Activated T-helper 17 cell treated with anti-CD3 and anti-CD28 coated beads, Interleukin-2, amount 50 U/mL, for 72 hours (primary cell): Measurements from ENCODE around the gene NR2C2. TPM values are rescaled to one million over a fixed set of nuclear protein-coding genes. Genes with fewer than 3 reads are reported as not detected.

ENCODE experiments used
- ATAC-seq: fragments of 150-1000 bp; cut with Tn5 transposase; replicated peaks from 2 replicates; pipeline ENCODE4 v1.10.0; 2021; ENCODE audit warnings: mild to moderate bottlenecking, moderate library complexity
- H3K27ac Mint-ChIP-seq: one replicate; pipeline ENCODE4 v1.8.0; 2022; ENCODE audit warnings: mixed read lengths
- H3K27me3 Mint-ChIP-seq: one replicate; pipeline ENCODE4 v1.8.0; 2022; ENCODE audit warnings: mixed read lengths
- H3K36me3 Mint-ChIP-seq: one replicate; pipeline ENCODE4 v1.8.0; 2022; ENCODE audit warnings: low read depth, mild to moderate bottlenecking, mixed read lengths
- H3K4me1 Mint-ChIP-seq: one replicate; pipeline ENCODE4 v1.8.0; 2022; ENCODE audit warnings: mixed read lengths
- H3K4me3 Mint-ChIP-seq: one replicate; pipeline ENCODE4 v1.8.0; 2022; ENCODE audit warnings: mild to moderate bottlenecking, mixed read lengths
- H3K9me3 Mint-ChIP-seq: one replicate; pipeline ENCODE4 v1.8.0; 2022; ENCODE audit warnings: mixed read lengths
- total RNA-seq, 2 donors: library from RNA; stranded (reverse); gene quantifications; one replicate each; pipeline ENCODE4 v1.2.3, GENCODE V29; 2022

Gene NR2C2
- total RNA-seq, 2 donors from 2014 or later: 45.4 to 50.6 TPM

DNA sequence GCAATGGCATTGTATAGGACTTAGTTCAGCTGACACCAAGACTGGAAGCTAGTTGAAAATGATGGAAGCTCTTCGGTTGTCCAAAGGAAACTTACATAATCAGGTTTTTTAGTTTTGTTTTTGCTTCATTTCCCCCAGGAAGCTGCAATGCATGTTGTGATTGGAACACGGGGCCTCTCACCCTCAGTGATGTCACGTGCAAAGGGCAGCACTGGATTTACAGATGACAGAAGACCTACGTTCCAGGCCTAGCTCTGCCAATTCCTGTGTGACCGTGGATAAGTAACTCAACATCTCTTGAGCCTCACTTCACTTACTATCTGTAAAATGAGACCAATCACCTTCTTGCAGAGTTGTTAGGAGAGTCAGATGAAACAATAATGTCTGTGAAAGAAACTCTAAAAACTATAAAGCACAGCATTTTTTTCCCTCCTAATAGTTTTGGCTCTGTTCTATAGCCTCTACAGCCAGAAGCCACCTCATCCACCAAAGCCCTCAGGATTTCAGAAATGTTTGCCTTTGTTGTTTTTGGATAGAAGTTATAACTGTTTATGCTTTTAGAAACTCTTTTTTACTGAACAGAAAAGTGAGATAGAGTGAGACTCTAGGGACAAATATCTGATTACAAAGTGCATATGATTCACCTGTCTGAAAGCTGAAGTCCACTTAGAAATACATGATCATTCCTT is 146.9 kb downstream of the NR2C2 start:
- no peak for ATAC-seq
- Mint-ChIP-seq H3K27ac (no peak overlapping the region), H3K9me3 (no peaks in the 10 kb centered on the region), H3K4me1 (peaks cover 12% of the 10 kb centered on the region), H3K36me3 (peaks cover 89% of the 10 kb centered on the region), H3K27me3 (no peaks in the 10 kb centered on the region), H3K4me3 (no peak overlapping the region)

DNA sequence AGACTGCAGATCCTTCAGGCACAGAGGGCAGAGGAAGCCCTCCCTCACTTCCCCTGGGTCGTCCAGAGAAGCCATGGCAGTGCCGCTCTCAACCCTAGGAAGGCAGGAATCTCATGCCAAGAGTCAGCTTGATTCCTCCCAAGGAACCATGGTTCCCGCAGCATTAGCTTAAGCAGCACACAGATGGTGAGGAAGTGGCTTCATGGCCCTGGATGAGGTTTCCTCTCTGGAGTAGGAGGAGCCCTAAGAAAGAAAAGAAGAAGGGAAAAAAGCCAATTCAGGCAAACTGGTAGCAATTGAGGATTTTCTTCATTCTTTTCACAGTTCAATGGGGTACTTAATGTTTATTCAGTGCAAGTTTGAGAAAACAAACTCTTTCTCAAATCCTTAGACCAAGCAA is 148.7 kb downstream of the NR2C2 start:
- Mint-ChIP-seq H3K36me3 (peaks cover 73% of the 10 kb centered on the region), H3K27me3 (no peaks in the 10 kb centered on the region), H3K4me1 (peaks cover 12% of the 10 kb centered on the region), H3K9me3 (no peaks in the 10 kb centered on the region), H3K4me3 (no peak overlapping the region), H3K27ac (no peak overlapping the region)
- ATAC-seq: no peak

DNA sequence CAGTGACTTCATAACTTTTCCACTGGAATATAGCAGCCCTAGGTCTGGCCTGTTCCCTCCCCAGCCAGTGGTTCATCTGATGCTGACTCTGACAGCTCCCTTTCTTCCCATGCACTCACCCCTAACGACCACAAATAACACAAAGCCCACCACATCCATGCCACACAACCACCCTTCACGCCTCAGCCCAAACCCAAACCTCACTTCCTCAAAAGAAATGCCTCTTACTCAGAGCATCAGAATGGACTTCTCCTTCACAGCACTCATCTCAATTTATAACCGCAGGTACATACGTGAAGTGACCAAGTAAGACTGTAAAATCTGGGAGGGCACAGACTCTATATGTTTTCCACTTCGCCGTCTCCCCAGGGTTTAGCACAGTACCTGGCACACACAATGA is 150.5 kb downstream of the NR2C2 start:
- no peaks in the 10 kb centered on the region for H3K27me3 Mint-ChIP-seq
- peak overlapping the region; percentile 96 for H3K27ac Mint-ChIP-seq
- H3K4me1 Mint-ChIP-seq: peaks cover 12% of the 10 kb centered on the region
- H3K4me3 Mint-ChIP-seq: peak overlapping the region; percentile 92
- no peaks in the 10 kb centered on the region for H3K9me3 Mint-ChIP-seq
- peaks cover 59% of the 10 kb centered on the region for H3K36me3 Mint-ChIP-seq
- ATAC-seq: peak; percentile 4

Other genes with a start within 250 kb of the NR2C2 start
- under 1 TPM; 0.06 to 0.74 TPM for gene FGD5, start 128.6 kb upstream of the NR2C2 start, total RNA-seq
- gene MRPS25, start 117.7 kb downstream of the NR2C2 start, total RNA-seq: 10 to 100 TPM; 43.7 to 80.5 TPM
- gene RBSN, start 151.6 kb downstream of the NR2C2 start, total RNA-seq: 10 to 100 TPM; 15.9 to 19.0 TPM